Measurements from ENCODE around the gene PSMB5. TPM values are rescaled to one million over a fixed set of nuclear protein-coding genes. Genes with fewer than 3 reads are reported as not detected.

Gene PSMB5
- total RNA-seq, 1 donor from 2014 or later = 123 TPM

GRCh38 chr14:23053426-23053825, 18.7 kb upstream of the PSMB5 start:
- no peaks in the 10 kb centered on the region for H3K9me3 Mint-ChIP-seq
- H3K27ac Mint-ChIP-seq = no peak overlapping the region
- TF ChIP-seq CTCF (IDR thresholded peaks at IDR 0.05; ENCODE audit: unreplicated experiment) = no peak
- DNase-seq (ENCODE audit: low spot score in 2 of 2, unreplicated experiment in 2 of 2) = no peak
- no peak overlapping the region for H3K4me3 Mint-ChIP-seq
- H3K27me3 Mint-ChIP-seq (ENCODE audit: low read depth) = no peaks in the 10 kb centered on the region
- peaks cover 8% of the 10 kb centered on the region for H3K36me3 Mint-ChIP-seq
- peaks cover 18% of the 10 kb centered on the region for H3K4me1 Mint-ChIP-seq

GRCh38 chr14:23052671-23053070, 18.0 kb upstream of the PSMB5 start:
- peaks cover 10% of the 10 kb centered on the region for H3K36me3 Mint-ChIP-seq
- DNase-seq (ENCODE audit: low spot score in 2 of 2, unreplicated experiment in 2 of 2) = no peak
- TF ChIP-seq CTCF (IDR thresholded peaks at IDR 0.05; ENCODE audit: unreplicated experiment) = no peak
- H3K4me1 Mint-ChIP-seq = peaks cover 15% of the 10 kb centered on the region
- H3K9me3 Mint-ChIP-seq = no peaks in the 10 kb centered on the region
- no peak overlapping the region for H3K27ac Mint-ChIP-seq
- no peaks in the 10 kb centered on the region for H3K27me3 Mint-ChIP-seq (ENCODE audit: low read depth)
- no peak overlapping the region for H3K4me3 Mint-ChIP-seq

- Mint-ChIP-seq H3K4me3 (no peak overlapping the region), H3K27me3 (ENCODE audit: low read depth) (no peaks in the 10 kb centered on the region), H3K27ac (no peak overlapping the region), H3K4me1 (peaks cover 15% of the 10 kb centered on the region), H3K36me3 (peaks cover 14% of the 10 kb centered on the region), H3K9me3 (no peaks in the 10 kb centered on the region)
- no peak for DNase-seq (ENCODE audit: low spot score in 2 of 2, unreplicated experiment in 2 of 2)
- no peak for TF ChIP-seq CTCF (IDR thresholded peaks at IDR 0.05; ENCODE audit: unreplicated experiment)
These were observed 17.5 kb upstream of the PSMB5 start for GRCh38 chr14:23052182-23052623.

- no peak overlapping the region for H3K4me3 Mint-ChIP-seq
- peaks cover 9% of the 10 kb centered on the region for H3K4me1 Mint-ChIP-seq
- TF ChIP-seq CTCF (IDR thresholded peaks at IDR 0.05; ENCODE audit: unreplicated experiment) = no peak
- DNase-seq (ENCODE audit: low spot score in 2 of 2, unreplicated experiment in 2 of 2) = no peak
- no peaks in the 10 kb centered on the region for H3K27me3 Mint-ChIP-seq (ENCODE audit: low read depth)
- no peaks in the 10 kb centered on the region for H3K9me3 Mint-ChIP-seq
- no peak overlapping the region for H3K27ac Mint-ChIP-seq
- peaks cover 14% of the 10 kb centered on the region for H3K36me3 Mint-ChIP-seq
These were observed 16.7 kb upstream of the PSMB5 start for GRCh38 chr14:23051141-23052057.

GRCh38 chr14:23049011-23049410, 14.3 kb upstream of the PSMB5 start:
- H3K4me1 Mint-ChIP-seq = peaks cover 8% of the 10 kb centered on the region
- no peaks in the 10 kb centered on the region for H3K9me3 Mint-ChIP-seq
- no peak for DNase-seq (ENCODE audit: low spot score in 2 of 2, unreplicated experiment in 2 of 2)
- TF ChIP-seq CTCF (IDR thresholded peaks at IDR 0.05; ENCODE audit: unreplicated experiment) = no peak
- no peak overlapping the region for H3K27ac Mint-ChIP-seq
- peaks cover 12% of the 10 kb centered on the region for H3K36me3 Mint-ChIP-seq
- H3K27me3 Mint-ChIP-seq (ENCODE audit: low read depth) = no peaks in the 10 kb centered on the region
- H3K4me3 Mint-ChIP-seq = no peak overlapping the region
